ENCODE measurements around the gene CDH16.

GRCh38 chr16:66930189-66930588 lies 11.5 kb upstream of the CDH16 start:
- TF ChIP-seq CTCF (IDR thresholded peaks at IDR 0.05) (no peak), POLR2A (IDR thresholded peaks at IDR 0.05) (no peak), POLR2AphosphoS5 (IDR thresholded peaks at IDR 0.05) (no peak)

Data from gastroesophageal sphincter (tissue), 3 donors.